GM03348 (cell line): ENCODE results near the gene DCUN1D4.
A peak's percentile ranks its signal among the peaks of the same experiment; 100 is the strongest.

Experiments used
- DNase-seq: peaks from one replicate; pipeline ENCODE4 v3.0.0; 2012; ENCODE audit warnings: low spot score

Gene DCUN1D4

DNA sequence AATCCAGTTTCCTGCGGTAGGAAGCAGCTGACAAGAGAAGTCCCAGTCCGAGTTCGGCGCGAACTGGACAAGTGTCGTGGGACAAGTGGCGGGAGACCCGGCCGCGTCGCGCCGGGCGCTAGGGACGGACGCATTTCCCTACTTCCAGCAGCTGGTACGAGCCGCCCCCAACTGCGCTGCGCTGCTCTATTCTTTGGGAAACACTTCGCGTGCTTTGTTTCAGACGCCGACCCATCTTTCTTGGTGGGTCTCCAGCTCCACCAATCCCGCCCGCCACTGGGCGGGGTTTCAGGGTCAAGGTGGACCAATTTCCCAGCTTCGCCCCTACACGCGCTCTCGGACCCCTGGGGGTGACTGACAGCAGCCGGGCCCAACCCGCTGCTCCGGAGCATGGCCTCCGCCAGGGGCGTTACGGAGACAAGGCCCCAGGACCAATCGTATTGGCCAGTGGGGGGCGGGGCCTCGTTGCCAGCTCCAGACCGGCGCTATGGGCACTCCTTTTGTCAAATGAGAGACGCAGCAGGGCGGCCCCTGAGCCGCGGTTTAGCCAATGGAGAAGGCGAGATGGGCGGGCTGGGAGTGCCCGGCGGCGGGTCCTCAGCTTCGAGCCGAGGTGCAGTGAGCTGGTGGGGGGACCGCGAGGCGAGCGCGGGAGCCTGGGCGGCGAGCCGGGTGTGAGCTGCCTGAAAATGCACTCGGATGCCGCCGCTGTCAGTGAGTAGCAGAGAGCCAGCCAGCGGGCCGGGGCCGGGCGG lies at the start of gene DCUN1D4:
DCUN1D4 (plus strand) TSS at position 600 of the 755 bp plus-strand sequence; CDS start at position 690, 90 bp downstream.
- DNase-seq, result peak; percentile 100

DNA sequence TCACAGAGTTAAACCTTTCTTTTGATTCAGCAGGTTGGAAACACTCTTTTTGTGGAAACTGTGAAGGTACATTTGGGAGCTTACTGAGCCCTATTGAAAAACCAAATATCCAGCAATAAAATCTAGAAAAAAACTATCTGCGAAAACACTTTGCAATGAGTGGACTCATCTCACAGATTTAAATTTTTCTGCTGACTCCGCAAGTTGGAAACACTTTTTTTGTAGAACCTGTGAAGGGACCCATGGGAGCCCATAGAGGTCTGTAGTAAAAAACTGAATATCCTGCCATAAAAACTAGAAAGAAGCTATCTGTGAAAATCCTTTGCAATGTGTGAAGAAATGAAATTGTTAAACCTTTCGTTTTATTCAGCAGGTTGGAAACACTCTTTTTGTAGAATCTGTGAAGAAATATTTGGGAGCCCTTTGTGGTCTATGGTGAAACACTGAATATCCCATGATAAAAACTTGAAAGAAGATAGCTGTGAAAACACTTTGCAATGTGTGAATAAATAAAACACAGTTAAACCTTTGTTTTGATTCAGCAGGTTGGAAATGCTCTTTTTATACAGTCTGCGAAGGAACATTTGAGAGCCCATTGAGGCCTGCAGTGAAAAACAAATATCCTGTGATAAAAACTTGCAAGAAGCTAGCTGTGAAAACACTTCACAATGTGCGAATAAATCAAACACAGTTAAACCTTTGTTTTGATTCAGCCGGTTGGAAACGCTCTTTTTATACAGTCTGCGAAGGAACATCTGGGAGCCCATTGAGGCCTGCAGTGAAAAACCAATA lies 22.3 kb upstream of the DCUN1D4 start:
- DNase-seq, result no peak

DNA sequence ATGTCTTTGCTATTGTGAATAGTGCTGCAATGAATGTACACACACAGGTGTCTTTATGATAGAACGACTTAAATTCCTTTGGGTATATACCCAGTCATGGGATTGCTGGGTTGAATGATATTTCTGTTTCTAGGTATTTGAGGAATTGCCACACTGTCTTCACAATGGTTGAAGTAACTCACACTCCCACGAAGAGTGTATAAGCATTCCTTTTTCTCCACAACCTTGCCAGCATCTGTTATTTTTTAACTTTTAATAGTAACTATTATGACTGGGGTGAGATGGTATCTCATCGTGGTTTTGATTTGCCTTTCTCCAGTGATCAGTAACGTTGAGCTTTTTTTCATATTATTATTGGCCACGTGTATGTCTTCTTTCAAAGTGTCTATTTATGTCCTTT lies 17.6 kb upstream of the DCUN1D4 start:
- no peak for DNase-seq

DNA sequence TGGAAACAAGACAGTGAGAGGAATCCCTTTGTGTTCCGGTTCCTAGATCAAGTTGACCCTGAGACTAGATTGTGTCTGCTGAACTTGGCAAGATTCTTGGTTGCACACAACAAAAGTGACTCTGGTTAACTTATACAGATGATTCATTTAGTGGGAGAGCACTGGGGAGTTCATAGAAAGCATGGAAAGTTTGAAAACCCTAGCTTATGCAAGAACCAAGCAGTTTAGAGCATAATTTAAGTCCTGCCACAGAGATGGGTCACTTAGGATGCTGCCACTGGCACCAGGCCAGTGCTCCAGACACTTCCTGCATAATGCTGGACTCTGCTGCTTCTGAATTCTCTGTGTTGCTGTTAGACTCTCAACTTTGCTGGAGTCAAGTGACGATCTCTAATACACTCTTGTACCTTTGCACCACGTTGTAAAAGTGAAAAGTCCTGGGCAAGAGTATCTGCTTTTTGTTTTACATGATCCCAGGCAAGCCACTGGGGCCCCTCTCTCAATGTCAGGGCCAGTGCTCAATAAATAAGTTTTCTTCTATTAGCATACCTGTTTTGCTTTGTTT lies 12.7 kb upstream of the DCUN1D4 start:
- DNase-seq, result no peak

DNA sequence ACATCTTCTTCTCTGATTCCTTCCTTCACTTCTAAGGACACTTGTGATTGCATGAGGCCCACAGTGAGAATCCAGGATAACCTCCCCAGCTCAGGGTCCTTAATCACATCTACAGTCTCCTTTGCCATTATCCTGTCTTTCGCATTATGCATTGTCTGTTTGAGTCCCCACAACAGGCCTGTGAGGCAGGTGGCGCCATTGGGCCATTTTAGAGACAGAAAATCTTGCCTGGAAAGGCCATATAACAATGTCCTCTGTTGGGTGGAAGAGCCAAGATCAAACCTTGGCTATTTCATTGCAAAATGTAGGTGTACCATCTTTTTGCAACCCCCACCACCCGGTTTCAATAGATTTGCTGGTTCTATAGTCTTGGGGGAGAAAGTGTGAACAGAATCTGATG lies 11.8 kb upstream of the DCUN1D4 start:
- peak; percentile 42 for DNase-seq

DNA sequence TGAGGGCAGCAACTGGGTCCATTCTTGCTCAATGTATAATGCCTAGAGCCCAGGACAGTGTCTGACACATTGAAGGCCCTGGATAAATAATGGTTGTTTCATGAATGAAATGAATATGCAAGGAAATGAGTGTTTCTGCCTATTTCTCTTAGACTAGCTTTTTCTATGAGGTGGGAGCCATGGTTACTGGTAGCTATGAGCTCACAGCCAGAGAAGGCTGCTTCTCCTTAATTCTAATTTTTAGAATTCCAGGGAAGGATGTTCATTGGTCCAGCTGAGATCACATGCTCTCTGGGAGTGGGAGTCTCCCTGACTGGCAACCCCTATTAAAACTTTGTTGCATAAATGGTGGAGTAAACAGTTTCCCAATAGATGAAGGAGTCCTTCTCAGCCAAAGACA lies 9.7 kb upstream of the DCUN1D4 start:
- no peak for DNase-seq

DNA sequence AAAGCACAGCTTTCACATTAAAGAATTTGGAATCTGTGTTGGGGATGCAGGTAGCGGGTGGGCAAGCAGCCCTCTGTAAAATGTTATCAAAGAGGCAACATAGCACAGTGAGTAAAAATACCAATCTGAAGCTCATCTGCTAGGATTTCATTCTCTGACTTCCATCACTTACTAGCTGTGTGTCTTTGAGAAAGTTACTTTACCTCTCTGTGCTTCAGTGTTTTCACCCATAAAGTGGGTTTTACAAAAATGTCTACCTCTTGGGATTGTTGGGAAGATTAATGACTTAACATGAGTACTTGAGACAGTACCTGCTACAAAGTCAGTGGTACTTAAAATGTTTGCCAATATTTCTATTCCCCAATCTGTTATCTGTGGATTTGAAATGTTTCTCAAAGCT lies 7.9 kb upstream of the DCUN1D4 start:
- DNase-seq, result no peak

DNA sequence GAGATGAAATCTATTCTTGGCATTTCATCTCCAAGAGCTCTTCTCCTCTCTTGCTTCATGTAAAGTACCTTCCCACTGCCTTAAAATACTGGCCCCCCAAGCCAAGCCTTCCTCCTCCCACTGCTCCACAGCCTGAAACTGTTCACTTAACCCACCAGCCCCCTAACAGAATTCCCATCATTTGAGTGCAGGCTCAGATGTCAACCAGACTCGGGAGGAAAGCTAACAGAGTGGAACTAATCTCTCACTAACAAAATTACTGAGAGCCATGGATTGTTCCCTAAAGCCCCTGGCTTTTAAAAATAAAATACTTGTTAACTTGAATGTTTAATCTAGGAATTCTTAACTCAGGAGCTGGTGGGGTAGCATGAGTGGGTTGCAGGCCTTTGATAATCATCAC lies 7.1 kb upstream of the DCUN1D4 start:
- no peak for DNase-seq

DNA sequence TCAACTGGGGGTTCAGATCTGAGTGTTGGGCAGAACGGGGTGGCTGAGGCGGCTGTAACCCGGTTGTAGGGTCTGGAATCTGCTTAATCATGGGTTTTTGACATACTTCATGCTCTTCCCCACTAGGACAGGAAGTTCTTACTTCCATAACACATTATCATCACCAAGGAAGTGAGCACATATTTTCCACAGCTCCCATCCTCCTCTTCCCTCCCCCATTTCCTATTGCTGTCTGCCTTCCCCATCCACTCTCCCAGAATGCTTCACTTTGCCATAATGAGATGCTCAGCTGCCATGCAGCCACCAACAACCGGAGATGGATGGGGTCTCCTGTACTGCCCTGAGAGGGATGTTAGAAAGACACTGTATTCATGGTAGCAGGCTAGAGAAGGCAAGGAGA lies 6.4 kb upstream of the DCUN1D4 start:
- DNase-seq, result no peak

DNA sequence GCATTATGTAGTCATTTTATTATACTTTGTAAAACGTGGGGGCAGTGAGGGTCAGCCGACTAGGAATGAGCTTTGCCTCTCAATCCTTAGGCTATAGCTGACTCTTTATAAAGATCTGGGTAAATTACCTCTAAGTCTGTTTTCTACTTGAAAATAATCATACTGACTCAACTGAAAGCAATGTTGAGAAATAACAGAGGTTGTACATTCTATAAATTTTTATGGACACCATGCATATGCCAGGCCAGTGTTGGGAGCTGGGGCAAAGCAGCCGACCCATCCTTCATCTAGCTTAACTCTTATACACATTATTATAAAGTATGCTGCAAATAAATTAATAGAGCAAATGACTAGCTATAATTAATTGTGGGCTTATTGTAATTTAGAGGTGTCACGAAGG lies 2.2 kb upstream of the DCUN1D4 start:
- DNase-seq, result no peak

DNA sequence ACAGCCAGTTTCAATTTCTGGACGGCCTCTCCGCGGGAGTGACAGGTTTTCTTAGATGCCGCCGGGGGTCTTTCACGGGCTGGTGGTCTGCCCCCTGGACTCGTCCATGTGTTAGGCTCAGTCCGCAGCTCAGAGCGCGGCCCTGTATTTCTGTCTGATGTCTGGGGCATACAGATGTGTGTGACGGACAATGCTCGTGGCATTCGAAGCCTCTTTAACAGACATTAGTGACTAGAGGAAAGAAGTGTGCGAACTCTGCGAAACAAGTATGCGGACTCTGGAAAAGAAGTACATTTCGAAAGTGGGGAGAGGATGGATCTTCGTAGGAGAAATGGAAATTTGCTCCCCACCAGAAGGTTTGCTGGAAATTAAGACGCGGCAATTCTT lies 793 bp upstream of the DCUN1D4 start:
- peak; percentile 39 for DNase-seq

DNA sequence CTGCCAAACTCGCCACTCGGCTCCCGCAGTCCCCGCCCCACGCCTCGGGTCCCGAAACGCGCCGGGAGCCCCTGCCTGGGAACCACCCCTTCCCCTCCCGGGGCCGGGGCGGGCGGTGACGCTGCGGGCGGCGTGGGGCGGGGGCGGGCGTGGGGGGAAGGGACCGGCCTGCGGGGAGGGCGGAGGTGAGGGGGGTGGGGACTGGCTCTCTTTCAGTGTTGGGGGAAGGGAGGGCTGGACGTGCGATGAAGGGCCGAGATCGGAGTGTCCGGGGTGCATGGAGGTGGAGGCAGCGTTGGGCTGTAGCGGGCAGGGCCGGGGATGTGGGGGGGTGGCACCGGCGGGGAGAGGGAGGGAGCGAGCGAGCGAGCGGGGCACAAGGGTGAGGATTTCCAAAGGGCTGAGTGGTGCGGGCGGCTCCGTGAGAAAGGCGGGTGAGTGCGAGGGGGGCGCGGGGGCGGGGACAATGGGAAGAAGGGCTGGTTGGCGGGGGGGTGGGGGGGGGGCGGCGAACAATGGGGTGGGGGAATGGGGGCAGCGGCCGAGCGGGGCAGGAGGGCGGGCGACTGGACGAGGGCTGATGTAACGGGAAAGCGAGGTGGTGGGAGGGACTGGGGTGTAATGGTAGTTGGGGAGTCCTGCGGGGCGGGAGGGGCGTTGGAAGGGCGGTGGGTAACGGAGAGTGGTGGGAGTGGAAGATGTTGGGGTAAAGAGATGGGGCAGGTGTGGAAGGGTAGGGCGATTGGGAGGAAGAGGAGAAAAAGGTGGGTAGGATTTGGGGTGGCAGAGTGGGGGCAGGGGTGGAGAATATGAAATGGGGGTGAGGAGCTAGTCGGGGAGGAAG lies 578 bp downstream of the DCUN1D4 start:
- peak; percentile 83 for DNase-seq

DNA sequence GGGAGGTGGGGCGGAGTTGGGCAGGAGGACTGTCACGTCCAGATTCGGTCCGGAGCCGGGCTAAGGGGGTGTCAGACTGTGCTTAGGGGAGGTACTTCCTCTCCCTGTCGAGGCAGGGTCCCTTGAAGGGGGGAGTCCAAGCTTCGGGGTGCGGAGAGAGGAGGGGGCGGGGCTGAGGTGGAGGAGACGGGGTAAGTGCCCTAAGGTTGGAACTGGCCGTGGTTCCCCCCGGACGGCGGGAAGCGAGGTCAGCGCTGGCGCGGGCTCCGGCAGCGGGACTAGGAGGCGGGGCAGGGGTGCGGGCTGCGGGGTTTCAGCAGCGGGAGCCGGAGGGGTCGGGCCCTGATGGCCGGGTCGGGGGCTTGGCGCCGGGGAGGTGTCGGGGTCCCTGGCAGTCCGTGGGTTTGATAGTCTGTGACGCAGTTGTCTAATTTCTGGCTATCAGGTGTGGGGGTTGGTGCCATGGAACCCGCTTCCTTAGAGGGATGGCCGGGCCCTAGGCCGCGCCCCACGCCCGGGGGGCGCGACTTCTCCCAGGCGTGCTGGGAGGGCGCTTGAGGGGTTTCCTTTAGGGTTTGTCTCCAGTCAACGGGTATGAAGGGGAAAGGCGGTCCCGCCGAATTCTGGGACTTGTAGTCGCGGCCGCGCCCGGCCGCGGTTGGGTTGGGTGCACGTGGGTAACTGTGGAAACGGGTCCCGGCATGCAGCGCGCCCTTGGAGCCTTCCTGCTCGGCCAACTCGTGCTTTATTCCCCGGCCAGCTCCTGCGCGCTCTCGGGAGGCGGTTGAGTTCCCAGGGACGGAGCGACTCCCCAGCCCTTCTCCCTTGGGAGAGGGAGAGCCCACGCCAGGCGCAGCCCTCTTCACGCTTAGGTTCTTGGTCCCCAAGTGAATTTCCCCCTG lies 1.5 kb downstream of the DCUN1D4 start:
- peak; percentile 90 for DNase-seq

DNA sequence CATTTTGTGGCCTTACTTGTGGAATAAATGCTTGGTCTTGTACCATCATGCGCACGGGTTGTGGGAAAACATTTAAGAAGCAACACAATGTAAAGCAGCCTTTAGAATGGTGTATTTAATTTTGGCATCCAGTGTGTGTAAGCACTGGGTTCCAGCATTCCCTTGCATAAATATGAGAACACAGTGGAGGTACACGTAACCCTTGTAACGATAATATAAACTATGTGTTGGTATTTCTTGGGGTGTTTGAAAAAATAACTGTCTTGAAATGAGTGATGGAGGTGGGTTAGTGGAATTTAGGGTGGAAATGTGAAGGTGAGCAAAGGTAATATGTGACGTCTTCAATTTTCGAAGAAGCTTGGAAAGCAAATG lies 2.1 kb downstream of the DCUN1D4 start:
- no peak for DNase-seq

DNA sequence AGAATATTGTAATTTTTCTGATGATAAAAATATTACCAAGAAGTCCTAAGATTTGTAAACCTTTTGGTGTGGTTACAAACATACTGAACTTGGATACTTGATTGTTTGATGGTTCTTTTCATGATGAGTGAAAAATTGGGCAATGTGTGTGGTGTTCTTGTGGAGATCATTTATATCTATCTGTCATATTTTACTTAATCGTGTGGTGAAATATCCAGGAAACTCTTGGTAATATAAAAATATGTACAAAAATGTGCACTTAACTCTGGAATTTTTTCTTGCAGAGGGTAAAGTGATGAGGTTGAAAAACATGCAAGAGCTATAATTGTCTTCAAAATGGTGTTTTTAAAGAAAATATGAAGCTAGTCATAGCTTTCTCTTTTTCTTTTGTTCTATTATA lies 2.8 kb downstream of the DCUN1D4 start:
- DNase-seq, result peak; percentile 29

DNA sequence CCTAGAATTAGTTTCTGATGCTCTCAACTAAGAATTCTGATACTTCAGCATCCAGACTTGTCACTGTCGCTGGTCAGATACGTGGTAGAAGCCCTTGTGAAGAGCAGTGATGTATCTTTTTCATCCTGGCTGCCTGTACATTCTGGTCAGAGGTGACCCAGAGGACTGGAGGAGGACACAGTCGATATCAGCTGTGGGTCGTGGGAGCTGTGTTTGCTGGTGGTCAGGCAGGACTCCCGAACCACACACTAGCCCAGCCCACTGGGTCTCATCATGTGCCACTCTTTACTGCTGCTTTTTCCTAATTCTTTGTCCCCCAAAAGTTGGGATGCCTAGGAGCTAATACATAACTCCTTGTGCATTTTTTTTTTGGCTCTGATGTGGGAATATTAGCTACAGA lies 6.5 kb downstream of the DCUN1D4 start:
- no peak for DNase-seq

DNA sequence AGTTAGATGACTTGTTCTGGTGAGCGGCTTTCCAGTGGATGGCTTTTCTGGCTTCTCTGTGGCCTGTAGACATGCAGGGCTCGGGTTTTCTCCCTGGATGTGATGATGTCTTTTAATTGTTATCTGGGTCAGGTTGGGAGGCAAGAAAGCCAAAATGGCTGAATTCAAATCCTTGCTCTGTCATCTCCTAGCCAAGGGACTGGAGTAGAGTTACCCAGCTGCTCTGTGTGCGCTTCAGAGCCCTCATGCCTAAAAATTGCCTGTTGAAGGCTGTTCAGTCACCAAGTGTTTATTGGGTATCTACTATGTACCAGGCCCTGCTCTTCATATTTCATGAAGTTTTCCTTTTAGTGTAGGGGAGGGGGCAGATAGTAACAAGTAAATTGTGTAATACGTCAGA lies 7.3 kb downstream of the DCUN1D4 start:
- no peak for DNase-seq

DNA sequence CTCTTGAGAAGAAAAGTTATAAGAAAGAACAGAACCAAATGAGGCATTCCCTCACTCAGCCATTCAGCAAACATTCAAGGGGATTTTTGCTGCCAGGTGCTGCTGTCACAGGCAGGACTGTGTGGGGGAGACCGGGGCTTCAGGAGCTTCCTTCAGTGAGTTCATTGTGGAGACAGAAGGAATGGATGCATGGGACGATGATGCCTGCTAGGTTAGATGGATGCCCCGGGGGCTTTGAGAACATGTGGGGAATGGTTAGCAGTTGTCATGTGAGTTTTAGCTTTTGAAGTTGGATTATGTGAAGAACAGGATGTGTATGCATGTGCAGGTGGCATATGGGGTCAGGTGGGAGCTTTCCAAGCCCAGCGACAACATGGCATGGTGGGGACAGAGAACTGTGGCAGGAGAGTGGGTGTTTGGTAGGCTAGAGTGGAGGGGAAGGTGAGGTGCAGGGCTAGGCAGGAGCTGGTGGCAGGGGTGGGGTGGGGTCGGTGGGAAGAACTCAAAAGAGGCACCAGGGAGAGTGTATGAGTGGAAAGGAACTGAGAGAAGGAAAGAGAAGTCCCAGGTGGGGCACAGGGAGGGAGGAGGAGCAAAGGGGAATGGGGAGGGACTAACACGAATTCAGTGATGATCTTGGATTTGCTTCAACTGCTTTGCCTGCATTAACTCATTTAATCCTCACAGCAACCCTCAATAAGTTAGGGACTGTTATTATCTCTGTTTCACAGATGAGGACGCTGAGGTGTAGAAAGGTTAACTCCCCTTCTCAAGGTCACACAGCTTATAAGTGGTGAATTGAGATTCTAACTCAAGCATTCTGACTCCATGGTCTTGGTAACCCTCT lies 8.4 kb downstream of the DCUN1D4 start:
- DNase-seq, result no peak

DNA sequence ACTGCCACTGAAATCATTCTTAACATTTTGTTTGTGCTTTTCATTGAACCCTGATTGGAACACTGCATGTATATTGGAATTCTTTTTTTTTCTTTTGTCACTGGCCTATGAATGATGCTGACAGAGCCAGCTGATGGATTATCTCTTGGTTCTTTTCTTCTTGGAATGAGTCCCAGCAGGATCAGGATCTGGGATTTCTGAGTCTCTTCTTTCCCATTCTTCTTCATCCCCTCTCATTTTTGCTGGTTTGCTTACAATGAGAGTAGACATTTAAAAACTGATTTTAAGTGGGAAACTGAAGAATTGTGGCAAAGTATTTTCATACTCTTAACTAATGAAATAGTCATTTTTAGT lies 9.0 kb downstream of the DCUN1D4 start:
- no peak for DNase-seq

DNA sequence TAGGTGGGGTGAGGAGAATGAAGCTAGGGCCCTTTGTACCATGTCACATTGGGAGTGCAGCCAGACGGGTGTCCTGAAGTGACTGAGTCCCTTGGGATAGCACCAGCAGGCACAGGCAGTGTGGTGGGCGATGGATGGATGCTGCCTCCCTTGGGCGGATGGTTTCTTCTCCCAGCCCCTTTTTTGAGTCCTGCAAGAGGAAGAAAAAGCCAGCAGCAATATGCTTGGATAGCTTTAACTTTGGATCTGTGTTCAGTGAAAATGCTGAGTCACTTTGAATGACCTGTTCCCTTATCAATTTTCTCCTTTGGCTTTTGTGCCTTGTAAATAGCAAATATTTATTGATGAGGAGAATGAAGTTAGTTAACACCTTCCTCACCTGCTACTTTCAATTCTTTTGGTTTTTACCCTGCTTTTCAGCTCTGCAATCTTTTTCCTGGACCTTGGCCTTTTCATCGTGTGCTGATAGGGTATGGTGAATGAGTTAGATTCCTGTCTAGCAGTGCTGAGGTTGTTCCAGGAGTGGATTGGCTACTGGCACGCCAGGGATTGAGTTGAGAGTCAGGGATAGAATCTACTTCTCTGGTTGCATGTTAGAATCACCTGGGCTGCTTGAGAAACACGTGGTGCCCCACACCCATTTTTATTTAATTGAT lies 10.2 kb downstream of the DCUN1D4 start:
- no peak for DNase-seq
